GM12878 (cell line): ENCODE measurements around the gene EPGN. TPM values are rescaled to one million over a fixed set of nuclear protein-coding genes. Genes with fewer than 3 reads are reported as not detected.

Source experiments
- HDAC2 ChIP-seq: fragments of 200-600 bp; sonication (generic); IDR thresholded peaks from 2 replicates; pipeline ENCODE4 v1.6.1; 2017
- MTA2 ChIP-seq: fragments of 450-650 bp; IDR thresholded peaks from 2 replicates; pipeline ENCODE4 v1.6.1; 2016; ENCODE audit warnings: low read depth, mild to moderate bottlenecking, moderate library complexity
- RAD21 ChIP-seq: IDR thresholded peaks from 2 replicates; pipeline ENCODE4 v1.6.1; 2011; ENCODE audit warnings: mild to moderate bottlenecking, low read depth, low read length, moderate library complexity; ENCODE audit not compliant: insufficient read depth
- RAD51 ChIP-seq: fragments of 450-650 bp; IDR thresholded peaks from 2 replicates; pipeline ENCODE4 v1.6.1; 2016; ENCODE audit warnings: moderate library complexity, mild to moderate bottlenecking, inconsistent platforms
- ZNF217 ChIP-seq: fragments of 450-650 bp; IDR thresholded peaks from 2 replicates; pipeline ENCODE4 v1.6.1; 2017; ENCODE audit warnings: antibody characterized with exemption, mild to moderate bottlenecking
- polyA plus RNA-seq, 11 experiments: library from polyadenylated mRNA; depleted of rRNA in 4 of 11; unstranded in 6 of 11; stranded (reverse) in 5 of 11; fragments of >200 nt; fragmentation: Nextera tagmentation in 4 of 11; fragmentation: Illumina TruSeq in 1 of 11; extraction: Ambion mirVana in 4 of 11; extraction: Trizol in 1 of 11; gene quantifications; 1 replicate in 1 of 11; 2 replicates in 10 of 11; pipeline versions ENCODE4 v1.2.1 to v1.2.3, GENCODE V29; 2011 to 2016; ENCODE audit warnings: inconsistent platforms in 2 of 11, missing spikeins in 2 of 11, low read depth in 1 of 11
- total RNA-seq, 4 experiments: library from RNA; depleted of rRNA in 3 of 4; stranded (reverse); fragments of >200 nt in 3 of 4; fragmentation: Illumina TruSeq in 1 of 4; extraction: Trizol in 1 of 4; gene quantifications; 2 replicates each; pipeline versions ENCODE4 v1.2.1 to v1.2.3, GENCODE V29; 2013 to 2021
- TF ChIP-seq, protein P1 (sequence below): IDR thresholded peaks from 2 replicates; pipeline ENCODE4 v1.6.1; 2012; ENCODE audit warnings: improper control_type of control experiment, low read depth, low read length; ENCODE audit not compliant: insufficient replicate concordance
- TF ChIP-seq, protein P2 (sequence below): fragments of 450-650 bp; IDR thresholded peaks from 2 replicates; pipeline ENCODE4 v1.6.1; 2017; ENCODE audit warnings: antibody characterized with exemption, mild to moderate bottlenecking, moderate library complexity

Gene EPGN
- total and polyA plus RNA-seq, 10 of the 15 experiments (the other 5 are each of a cell fraction or from before 2014, with no cell fraction given) = 0.06 to 0.54 (median 0.28) TPM; not detected in 6

DNA sequence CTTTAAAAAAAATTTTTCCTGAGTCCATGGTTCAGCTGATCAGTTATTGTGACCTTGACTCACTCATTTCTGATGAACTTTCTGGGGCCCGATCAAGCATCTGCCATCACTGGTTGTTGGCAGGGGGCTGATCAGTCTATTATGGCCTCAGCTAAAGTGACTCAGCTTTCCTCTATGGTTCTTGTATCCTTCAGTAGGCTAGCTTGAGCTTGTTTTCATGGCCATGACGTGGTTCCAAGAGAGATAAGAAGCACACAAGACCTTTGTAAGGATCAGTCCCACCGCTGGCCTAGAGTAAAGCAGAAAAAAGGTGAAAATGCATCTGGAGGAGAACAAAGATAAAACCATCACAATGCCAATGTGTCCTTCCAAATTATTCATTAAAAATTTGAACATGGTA is 29.8 kb upstream of the EPGN start (continued):
- TF ChIP-seq, protein P1, sequence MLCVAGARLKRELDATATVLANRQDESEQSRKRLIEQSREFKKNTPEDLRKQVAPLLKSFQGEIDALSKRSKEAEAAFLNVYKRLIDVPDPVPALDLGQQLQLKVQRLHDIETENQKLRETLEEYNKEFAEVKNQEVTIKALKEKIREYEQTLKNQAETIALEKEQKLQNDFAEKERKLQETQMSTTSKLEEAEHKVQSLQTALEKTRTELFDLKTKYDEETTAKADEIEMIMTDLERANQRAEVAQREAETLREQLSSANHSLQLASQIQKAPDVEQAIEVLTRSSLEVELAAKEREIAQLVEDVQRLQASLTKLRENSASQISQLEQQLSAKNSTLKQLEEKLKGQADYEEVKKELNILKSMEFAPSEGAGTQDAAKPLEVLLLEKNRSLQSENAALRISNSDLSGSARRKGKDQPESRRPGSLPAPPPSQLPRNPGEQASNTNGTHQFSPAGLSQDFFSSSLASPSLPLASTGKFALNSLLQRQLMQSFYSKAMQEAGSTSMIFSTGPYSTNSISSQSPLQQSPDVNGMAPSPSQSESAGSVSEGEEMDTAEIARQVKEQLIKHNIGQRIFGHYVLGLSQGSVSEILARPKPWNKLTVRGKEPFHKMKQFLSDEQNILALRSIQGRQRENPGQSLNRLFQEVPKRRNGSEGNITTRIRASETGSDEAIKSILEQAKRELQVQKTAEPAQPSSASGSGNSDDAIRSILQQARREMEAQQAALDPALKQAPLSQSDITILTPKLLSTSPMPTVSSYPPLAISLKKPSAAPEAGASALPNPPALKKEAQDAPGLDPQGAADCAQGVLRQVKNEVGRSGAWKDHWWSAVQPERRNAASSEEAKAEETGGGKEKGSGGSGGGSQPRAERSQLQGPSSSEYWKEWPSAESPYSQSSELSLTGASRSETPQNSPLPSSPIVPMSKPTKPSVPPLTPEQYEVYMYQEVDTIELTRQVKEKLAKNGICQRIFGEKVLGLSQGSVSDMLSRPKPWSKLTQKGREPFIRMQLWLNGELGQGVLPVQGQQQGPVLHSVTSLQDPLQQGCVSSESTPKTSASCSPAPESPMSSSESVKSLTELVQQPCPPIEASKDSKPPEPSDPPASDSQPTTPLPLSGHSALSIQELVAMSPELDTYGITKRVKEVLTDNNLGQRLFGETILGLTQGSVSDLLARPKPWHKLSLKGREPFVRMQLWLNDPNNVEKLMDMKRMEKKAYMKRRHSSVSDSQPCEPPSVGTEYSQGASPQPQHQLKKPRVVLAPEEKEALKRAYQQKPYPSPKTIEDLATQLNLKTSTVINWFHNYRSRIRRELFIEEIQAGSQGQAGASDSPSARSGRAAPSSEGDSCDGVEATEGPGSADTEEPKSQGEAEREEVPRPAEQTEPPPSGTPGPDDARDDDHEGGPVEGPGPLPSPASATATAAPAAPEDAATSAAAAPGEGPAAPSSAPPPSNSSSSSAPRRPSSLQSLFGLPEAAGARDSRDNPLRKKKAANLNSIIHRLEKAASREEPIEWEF = no peak
- TF ChIP-seq MTA2 = no peak
- TF ChIP-seq, protein P2, sequence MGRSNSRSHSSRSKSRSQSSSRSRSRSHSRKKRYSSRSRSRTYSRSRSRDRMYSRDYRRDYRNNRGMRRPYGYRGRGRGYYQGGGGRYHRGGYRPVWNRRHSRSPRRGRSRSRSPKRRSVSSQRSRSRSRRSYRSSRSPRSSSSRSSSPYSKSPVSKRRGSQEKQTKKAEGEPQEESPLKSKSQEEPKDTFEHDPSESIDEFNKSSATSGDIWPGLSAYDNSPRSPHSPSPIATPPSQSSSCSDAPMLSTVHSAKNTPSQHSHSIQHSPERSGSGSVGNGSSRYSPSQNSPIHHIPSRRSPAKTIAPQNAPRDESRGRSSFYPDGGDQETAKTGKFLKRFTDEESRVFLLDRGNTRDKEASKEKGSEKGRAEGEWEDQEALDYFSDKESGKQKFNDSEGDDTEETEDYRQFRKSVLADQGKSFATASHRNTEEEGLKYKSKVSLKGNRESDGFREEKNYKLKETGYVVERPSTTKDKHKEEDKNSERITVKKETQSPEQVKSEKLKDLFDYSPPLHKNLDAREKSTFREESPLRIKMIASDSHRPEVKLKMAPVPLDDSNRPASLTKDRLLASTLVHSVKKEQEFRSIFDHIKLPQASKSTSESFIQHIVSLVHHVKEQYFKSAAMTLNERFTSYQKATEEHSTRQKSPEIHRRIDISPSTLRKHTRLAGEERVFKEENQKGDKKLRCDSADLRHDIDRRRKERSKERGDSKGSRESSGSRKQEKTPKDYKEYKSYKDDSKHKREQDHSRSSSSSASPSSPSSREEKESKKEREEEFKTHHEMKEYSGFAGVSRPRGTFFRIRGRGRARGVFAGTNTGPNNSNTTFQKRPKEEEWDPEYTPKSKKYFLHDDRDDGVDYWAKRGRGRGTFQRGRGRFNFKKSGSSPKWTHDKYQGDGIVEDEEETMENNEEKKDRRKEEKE = no peak
- TF ChIP-seq RAD21 = no peak
- TF ChIP-seq ZNF217 = no peak
- no peak for TF ChIP-seq RAD51
- no peak for TF ChIP-seq HDAC2
- TF ChIP-seq, all 136 proteins: peak for 0
